HG03135 (cell line): ENCODE results near the gene RER1.

Experiments used
- ATAC-seq: cut with Tn5 transposase; IDR thresholded peaks from one replicate; pipeline ENCODE4 v1.9.1; 2021; ENCODE audit warnings: mild to moderate bottlenecking, moderate library complexity; ENCODE audit not compliant: unreplicated experiment

RER1 gene

DNA sequence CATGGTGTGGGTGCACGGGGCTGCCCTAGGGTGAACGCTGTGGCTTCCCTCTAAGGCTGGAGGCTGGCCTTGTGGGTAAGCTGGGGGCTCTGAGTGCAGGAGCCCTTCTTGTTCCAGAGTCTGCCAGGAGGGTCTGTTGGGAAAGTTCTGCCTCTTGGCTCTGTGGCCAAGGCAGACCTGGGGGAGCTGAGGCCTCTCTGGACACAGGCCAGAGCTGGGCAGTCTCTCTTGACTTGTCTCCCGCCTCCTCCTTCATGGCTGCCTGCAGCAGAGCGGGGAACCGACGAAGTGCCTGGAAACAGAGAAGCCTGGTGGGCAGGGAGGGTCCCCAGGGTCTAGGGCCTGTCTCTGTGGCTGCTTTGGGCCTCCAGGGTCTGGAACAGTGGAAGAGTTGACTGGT is 51.0 kb downstream of the RER1 start:
- no peak for ATAC-seq

DNA sequence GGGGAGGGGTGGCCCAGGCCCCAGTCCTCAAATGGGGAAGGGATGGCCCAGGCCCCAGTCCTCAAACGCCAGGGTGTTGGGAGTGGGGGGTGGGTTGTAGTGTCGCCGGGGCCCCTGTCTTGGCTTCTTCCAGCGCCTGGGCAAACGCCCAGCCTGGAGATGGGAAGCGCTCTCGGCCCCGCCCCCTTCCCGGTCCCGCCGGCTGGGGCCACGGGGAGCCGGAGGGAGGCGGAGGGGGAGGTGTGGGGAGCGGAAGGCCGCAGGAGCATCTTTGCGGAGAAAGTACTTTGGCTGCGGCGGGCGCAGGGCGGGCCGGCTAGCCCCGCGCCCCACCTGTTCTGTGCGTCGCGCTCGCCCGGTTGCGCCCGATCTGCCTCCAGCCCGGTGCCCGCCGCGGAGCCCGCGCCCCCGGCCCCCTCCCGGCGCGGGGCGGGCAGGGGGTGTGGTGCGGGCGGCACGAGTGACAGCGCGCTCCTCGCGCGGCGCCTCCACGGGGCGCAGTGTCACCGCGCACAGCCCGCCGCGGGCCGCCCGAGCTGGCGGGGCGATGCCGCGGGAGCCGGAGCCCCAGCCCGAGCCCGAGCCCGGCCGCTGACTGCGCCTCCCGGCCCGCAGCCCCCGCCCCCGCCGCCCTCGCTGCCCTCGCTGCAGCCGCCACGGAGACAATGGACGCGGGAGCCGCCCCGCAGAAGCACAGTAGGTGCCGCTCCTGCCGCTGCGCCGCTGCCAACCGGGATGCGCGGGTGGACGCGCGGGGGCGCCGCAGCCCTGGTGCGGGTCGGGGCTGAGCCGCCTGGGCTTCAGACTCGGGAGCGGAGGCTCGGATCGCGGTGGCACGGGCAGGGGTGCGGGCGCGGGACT is 51.9 kb downstream of the RER1 start:
- ATAC-seq: no peak

DNA sequence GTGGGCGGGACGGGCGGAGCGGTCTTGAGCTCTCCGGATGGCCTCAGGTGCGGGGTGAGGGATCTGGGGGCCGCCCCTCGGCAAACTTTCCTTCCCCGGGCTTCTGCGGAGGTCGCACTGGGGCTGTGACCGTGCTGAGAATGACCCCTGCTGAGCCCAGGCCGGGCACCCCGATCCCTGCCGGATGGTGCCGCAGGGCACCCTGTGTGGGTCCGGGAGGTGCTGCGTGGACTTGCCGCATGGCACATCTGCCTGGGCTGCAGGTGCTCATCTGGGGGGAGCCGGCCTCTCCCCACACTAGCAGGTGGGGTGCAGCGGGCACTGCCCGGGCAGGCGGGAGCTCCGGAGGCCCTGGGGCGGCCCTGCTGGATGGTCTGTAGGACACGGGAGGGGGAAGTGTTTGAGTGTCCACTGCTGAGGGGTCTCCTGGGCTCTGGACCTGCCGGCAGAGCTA is 52.5 kb downstream of the RER1 start:
- no peak for ATAC-seq

DNA sequence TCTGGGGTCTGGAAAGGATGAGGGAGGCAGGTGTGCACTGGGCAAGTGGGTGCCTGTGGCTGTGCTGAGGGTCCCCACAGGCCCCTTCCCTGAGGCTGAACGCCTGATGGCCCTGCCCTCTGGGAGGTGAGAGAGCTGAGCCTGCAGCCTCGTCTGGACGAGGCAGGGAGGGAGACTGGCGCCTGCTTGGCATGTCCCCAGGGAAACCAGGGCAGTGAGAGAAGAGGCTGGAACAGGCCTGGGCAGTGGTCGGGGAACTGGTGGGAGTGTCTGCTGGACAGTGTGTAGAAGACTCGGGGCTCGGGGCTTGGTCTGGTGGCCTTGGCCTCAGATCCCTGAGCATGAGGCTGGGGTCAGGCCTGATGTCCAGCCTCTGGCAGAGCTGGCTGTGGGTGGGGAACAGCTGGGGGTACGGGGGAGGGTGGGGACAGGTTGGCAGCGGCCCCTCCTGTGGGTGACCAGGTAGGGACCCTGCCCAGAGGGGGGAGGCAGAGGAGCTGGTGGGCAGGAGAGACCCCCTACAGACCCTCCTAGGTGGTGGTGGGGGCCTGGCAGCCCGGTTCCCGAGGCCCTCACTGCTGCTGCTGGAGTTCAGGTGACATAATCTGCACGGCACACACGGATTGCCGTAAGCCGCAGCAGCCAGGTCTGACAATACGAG is 53.7 kb downstream of the RER1 start:
- no peak for ATAC-seq

DNA sequence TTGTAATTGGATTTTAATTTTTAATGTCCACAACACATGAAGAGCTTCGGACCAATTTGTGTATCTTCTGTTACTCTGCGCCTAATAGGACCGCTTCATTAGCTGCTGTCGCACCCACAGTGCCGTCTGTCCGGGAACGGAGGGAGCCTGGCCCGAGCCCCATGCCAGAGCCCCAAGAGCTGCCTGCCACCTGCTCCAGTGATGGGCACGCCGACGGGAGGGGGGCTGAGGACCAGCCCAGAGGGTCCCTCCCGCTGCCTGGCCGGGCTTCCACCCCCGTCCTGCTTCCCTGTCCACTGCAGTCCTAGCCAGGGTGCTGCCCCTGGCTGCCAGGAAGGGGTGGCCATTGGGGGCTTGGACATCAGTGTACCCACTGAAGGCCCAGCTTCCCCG is 54.2 kb downstream of the RER1 start:
- ATAC-seq: no peak

DNA sequence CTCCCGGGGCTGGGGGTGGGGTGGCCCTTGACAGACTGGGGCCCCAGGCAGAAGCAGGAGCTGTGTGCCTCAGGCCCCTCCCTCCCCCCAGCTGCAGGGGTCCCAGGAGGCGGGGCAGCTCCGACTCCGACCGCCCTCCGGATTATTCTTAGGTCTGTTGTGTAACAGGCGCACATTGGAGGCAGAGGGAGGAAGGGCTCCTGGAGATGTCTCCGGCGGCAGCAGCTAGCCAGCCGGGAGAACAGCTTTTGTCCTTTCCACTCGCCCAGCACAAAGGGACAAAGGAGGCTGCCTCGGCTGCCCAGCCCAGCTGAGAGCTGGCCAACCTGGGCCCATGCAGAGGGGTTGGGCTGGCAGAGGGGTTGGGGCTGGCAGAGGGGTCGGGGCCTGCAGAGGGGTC is 54.8 kb downstream of the RER1 start:
- ATAC-seq: no peak

DNA sequence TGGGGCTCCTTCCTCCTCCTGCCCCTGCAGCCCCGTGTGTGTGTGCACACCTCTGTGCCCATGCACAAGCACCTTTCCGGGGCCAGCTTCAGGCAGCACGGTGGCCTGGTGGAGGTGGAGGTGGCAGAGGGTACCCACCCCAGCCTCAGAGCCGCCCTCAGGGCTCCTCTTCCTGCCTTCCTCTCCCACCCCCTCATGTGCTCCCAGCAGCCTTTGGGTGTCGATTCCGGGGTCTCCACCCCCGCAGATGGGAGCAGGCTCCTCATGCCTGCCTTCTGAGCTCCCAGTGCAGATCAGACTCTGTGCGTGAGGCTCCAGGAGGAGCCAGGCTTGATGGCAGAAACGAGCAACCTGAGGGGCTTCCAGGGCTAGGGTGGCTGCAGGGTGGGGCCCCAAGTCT is 55.2 kb downstream of the RER1 start:
- no peak for ATAC-seq

DNA sequence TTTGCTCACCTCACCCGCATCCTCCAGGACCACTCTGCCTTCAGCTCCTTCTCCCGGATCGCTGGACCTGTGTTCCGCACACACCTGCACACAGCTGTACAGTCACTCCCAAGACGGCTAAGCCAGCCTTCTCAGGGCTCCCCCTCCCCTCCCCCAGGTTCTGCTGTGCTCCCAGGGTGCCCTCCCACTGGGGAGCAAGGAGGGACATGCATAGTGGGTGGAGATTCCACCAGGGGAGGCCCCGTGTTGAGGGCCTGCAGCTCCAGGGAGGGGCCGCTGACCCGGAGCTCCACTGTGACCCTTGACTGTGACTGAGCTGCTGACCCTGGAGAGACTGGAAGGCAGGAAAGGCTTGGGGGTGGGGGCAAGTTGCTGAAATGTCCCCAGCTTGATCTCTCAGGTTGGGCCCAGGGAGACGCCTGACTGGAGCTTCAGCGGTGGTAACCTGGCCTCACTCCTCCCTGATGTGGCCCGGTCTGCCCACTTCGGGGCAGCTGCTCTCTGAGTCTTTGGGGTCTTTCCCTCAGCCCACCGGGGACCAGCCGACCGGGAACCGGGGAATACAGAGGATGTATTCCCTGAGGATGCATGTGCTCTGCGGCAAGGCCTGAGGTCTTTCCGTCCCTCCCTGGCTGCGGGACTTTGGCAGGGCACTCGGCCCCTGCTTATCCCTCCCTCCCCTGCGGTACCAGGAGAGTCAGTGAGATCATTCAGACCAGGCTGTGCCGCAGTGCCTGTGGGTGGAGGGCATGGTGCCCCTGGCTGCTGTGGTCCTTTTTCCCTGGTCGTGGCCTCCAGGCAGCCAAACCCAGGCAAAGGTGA is 55.8 kb downstream of the RER1 start:
- ATAC-seq: no peak

DNA sequence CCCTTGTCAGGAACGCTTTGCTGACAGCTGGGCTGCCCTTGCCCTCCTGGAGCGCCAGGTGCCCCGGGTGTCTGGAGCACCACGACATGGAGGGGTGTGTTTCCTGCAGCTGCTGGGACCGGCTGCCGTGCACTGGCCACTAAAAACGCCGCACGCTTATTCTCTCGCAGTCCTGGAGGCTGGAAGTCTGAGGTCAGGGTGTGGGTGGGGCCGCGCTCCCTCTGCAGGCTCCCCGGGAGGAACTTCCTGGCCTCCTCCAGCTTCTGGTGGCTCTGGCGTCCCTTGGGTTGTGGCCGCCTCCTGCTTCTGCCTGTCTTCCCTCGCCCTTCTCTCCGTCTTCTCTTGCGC is 56.4 kb downstream of the RER1 start:
- no peak for ATAC-seq

DNA sequence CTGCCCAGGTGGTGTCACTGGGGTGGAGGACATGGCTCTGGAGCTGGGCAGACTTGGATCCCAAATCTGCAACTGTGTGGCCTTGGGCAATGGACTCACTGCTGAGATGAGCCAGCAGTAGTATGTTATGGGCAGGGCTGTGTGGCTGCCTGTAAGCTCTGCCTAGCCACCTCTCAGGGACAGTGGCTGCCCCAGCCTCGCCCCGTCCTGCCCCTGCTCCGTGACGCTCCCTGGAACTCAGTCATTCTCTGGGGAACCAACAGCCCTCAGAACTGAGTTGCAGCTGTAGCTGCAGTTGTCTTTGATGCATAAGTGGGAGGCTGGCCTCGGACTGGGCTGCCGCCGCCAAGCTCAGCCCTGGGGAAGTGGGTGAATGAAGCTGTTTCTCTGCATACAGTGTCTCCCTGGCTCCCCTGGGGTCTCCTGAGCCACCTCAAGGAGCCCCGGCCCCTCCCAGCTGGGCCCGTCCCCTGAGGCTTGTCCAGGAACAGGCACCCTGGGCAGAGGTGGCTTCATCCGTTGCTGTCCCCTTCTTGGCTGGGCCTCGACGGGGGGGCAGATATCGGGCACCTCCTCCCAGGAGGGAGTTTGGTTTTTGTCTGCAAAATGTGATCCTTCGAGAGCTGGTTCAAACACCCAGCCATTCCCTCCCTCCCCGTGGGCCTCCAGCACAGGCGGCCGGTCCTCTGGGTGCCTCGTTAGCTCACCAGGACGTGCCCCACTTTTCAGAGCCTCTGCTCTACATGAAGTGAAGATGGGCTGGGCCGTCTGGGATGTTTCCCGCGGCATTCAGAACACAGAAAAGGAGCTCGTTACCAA is 58.2 kb downstream of the RER1 start:
- ATAC-seq: no peak

DNA sequence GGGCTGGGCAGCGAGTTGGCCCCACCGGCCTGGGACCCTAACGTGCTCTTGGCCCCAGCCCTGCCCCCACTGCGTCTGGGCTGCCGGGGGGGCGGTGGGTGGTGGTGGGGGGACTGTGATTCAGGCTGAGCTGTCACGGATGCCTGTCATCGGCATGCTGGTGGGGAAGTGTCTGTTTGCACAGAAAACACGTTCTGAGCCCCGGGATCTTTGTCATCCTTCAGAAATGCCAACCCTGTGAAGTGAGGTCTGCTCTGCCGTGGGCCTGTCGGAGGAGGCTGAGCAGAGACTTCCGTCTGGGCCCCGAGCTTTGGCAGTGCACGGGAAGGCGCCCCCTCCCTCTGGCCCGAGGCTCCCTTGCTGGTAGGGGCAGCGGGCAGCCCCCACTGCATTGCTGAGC is 60.1 kb downstream of the RER1 start:
- ATAC-seq: no peak

DNA sequence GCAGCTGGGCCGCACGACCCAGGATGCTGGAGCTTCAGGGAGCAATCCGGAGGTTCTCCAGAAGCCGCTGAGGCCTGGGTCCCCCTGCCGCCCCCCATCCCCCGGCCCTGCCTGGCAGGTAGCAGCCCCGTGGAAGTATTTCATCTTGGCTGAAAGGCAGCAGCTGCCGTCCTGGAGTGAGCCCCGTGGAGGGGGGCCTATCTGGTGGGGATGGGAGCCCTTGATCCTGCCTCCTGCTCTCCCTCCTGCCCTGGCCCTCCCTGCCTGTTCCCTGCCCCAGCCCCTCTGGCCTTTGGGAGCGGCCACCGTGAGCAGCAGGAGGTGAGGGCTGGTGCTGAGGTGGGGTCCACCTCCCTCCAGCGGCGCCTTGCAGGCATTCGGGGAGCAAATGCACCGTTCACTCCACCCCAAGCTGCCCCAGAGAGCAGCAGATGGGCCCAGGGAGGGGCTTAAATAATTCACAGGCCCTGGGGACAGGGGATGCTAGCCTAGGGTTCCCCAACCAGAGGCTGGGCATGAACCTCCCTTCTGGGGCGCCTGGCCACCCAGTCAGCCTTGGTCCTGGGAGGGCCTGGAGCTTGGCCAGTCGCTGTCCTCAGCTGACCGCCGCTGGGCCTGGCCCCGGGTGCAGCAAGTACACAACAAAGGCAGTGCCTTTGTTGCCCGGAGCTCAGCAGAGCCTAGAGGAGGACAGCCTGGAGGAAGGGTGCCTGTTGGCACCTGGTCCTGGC is 60.7 kb downstream of the RER1 start:
- ATAC-seq: no peak

DNA sequence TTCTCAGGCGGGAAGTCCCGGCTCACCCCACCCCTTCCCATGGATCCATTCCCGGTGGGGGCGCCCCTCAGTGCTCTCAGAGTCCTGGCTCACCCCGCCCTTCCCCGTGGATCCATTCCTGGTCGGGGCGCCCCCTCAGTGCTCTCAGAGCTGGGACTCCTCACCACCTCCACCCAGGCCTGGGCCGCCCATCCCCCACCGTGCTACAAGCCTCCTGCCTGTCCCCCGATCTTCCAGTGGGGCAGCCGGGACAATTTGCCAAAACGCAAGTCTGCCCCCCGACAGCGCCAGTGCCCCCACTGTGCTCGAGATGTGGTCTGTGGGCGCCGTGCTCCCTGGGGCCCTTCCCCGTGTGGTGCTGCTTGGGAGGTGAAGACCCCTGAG is 61.3 kb downstream of the RER1 start:
- ATAC-seq: no peak

DNA sequence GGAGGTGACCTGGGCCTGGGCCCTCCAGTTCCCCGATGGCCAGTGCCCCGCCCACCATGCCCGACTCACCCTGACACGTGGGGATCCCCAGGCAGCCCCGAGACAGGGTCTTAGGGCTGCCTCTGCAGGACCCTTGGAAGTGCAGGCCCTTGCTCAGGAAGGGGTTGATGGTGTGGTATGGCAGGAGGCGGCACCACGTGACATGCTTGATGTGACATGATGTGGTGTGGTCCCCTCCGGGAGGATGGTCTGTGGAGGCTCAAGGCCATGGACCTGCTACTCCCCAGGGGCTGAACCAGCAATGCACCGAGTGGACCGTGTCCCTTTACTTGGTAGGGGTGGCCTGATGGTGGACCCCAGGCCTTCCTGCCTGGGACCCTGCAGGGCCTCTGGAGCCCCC is 62.6 kb downstream of the RER1 start:
- ATAC-seq: no peak
